Measurements from ENCODE around the gene CALR. TPM values are rescaled to one million over a fixed set of nuclear protein-coding genes. Genes with fewer than 3 reads are reported as not detected.

The CALR gene
- total RNA-seq, 1 experiment from 2014 or later: 1,088 TPM

GRCh38 chr19:12983091-12983490, 44.7 kb downstream of the CALR start:
- H3K4me3 Mint-ChIP-seq: no peak overlapping the region
- POLR2A ChIA-PET: no interaction called here

GRCh38 chr19:12983542-12984142, 45.2 kb downstream of the CALR start:
- Mint-ChIP-seq H3K27me3 (ENCODE audit: low read depth) (peaks cover 39% of the 10 kb centered on the region), H3K4me3 (no peak overlapping the region), H3K27ac (no peak overlapping the region), H3K36me3 (no peaks in the 10 kb centered on the region), H3K9me3 (no peaks in the 10 kb centered on the region), H3K4me1 (peaks cover 6% of the 10 kb centered on the region; the same call in 1 of the 2 replicates)
- TF ChIP-seq, protein P1, sequence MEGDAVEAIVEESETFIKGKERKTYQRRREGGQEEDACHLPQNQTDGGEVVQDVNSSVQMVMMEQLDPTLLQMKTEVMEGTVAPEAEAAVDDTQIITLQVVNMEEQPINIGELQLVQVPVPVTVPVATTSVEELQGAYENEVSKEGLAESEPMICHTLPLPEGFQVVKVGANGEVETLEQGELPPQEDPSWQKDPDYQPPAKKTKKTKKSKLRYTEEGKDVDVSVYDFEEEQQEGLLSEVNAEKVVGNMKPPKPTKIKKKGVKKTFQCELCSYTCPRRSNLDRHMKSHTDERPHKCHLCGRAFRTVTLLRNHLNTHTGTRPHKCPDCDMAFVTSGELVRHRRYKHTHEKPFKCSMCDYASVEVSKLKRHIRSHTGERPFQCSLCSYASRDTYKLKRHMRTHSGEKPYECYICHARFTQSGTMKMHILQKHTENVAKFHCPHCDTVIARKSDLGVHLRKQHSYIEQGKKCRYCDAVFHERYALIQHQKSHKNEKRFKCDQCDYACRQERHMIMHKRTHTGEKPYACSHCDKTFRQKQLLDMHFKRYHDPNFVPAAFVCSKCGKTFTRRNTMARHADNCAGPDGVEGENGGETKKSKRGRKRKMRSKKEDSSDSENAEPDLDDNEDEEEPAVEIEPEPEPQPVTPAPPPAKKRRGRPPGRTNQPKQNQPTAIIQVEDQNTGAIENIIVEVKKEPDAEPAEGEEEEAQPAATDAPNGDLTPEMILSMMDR (IDR thresholded peaks at IDR 0.05): peak; percentile 94
- TF ChIP-seq, protein P2, sequence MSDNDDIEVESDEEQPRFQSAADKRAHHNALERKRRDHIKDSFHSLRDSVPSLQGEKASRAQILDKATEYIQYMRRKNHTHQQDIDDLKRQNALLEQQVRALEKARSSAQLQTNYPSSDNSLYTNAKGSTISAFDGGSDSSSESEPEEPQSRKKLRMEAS (CRISPR knock-in tag; IDR thresholded peaks at IDR 0.05): peak; percentile 6; the same call in 1 of the 2 replicates
- TF ChIP-seq ESRRA (CRISPR knock-in tag; IDR thresholded peaks at IDR 0.05; ENCODE audit: borderline replicate concordance) (no peak), EMX1 (CRISPR knock-in tag; IDR thresholded peaks at IDR 0.05) (peak; percentile 42; the same call in 1 of the 2 replicates), GABPB1 (CRISPR knock-in tag; IDR thresholded peaks at IDR 0.05) (peak; percentile 97), ZSCAN18 (CRISPR knock-in tag; IDR thresholded peaks at IDR 0.05) (0 out of 2 replicates have a peak, but pooled peaks have one; percentile 38), ZNF416 (CRISPR knock-in tag; IDR thresholded peaks at IDR 0.05) (0 out of 2 replicates have a peak, but pooled peaks have one; percentile 57), SP1 (CRISPR knock-in tag; conservative IDR thresholded peaks at IDR 0.05) (peak; percentile 37; the same call in 1 of the 2 replicates)
- TF ChIP-seq, protein P3, sequence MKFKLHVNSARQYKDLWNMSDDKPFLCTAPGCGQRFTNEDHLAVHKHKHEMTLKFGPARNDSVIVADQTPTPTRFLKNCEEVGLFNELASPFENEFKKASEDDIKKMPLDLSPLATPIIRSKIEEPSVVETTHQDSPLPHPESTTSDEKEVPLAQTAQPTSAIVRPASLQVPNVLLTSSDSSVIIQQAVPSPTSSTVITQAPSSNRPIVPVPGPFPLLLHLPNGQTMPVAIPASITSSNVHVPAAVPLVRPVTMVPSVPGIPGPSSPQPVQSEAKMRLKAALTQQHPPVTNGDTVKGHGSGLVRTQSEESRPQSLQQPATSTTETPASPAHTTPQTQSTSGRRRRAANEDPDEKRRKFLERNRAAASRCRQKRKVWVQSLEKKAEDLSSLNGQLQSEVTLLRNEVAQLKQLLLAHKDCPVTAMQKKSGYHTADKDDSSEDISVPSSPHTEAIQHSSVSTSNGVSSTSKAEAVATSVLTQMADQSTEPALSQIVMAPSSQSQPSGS (CRISPR knock-in tag; IDR thresholded peaks at IDR 0.05; ENCODE audit: borderline replicate concordance, low read depth): no peak
- TF ChIP-seq, protein P4, sequence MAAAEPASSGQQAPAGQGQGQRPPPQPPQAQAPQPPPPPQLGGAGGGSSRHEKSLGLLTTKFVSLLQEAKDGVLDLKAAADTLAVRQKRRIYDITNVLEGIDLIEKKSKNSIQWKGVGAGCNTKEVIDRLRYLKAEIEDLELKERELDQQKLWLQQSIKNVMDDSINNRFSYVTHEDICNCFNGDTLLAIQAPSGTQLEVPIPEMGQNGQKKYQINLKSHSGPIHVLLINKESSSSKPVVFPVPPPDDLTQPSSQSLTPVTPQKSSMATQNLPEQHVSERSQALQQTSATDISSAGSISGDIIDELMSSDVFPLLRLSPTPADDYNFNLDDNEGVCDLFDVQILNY (CRISPR knock-in tag; IDR thresholded peaks at IDR 0.05): peak; percentile 87; the same call in 1 of the 2 replicates
- TF ChIP-seq, protein P5, sequence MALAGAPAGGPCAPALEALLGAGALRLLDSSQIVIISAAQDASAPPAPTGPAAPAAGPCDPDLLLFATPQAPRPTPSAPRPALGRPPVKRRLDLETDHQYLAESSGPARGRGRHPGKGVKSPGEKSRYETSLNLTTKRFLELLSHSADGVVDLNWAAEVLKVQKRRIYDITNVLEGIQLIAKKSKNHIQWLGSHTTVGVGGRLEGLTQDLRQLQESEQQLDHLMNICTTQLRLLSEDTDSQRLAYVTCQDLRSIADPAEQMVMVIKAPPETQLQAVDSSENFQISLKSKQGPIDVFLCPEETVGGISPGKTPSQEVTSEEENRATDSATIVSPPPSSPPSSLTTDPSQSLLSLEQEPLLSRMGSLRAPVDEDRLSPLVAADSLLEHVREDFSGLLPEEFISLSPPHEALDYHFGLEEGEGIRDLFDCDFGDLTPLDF (CRISPR knock-in tag; IDR thresholded peaks at IDR 0.05): no peak
- TF ChIP-seq, protein P6, sequence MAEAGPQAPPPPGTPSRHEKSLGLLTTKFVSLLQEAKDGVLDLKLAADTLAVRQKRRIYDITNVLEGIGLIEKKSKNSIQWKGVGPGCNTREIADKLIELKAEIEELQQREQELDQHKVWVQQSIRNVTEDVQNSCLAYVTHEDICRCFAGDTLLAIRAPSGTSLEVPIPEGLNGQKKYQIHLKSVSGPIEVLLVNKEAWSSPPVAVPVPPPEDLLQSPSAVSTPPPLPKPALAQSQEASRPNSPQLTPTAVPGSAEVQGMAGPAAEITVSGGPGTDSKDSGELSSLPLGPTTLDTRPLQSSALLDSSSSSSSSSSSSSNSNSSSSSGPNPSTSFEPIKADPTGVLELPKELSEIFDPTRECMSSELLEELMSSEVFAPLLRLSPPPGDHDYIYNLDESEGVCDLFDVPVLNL (CRISPR knock-in tag; IDR thresholded peaks at IDR 0.05; ENCODE audit: borderline replicate concordance, low read depth): 0 out of 2 replicates have a peak, but pooled peaks have one; percentile 47
- peak; percentile 81 for DNase-seq (ENCODE audit: low spot score)
- ChIA-PET CTCF (interaction anchor here (0.5 to 4.6 kb wide), 14 partner anchors 18 to 178 kb away, joined by 3 to 66 read pairs (median 4); no protein-coding TSS in a partner anchor), POLR2A (no interaction called here)
- peak; percentile 76 for ATAC-seq

More at GRCh38 chr19:12983091-12983490, 44.7 kb downstream of the CALR start:
- TF ChIP-seq JUN (CRISPR knock-in tag; IDR thresholded peaks at IDR 0.05): no peak
- no peak for TF ChIP-seq GABPB1 (CRISPR knock-in tag; IDR thresholded peaks at IDR 0.05)
- TF ChIP-seq, protein P7, sequence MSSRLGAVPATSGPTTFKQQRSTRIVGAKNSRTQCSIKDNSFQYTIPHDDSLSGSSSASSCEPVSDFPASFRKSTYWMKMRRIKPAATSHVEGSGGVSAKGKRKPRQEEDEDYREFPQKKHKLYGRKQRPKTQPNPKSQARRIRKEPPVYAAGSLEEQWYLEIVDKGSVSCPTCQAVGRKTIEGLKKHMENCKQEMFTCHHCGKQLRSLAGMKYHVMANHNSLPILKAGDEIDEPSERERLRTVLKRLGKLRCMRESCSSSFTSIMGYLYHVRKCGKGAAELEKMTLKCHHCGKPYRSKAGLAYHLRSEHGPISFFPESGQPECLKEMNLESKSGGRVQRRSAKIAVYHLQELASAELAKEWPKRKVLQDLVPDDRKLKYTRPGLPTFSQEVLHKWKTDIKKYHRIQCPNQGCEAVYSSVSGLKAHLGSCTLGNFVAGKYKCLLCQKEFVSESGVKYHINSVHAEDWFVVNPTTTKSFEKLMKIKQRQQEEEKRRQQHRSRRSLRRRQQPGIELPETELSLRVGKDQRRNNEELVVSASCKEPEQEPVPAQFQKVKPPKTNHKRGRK (CRISPR knock-in tag; IDR thresholded peaks at IDR 0.05; ENCODE audit: borderline replicate concordance): 0 out of 2 replicates have a peak, but pooled peaks have one; percentile 60
- peaks cover 39% of the 10 kb centered on the region for H3K27me3 Mint-ChIP-seq (ENCODE audit: low read depth)
- H3K4me1 Mint-ChIP-seq: peaks cover 6% of the 10 kb centered on the region; the same call in 1 of the 2 replicates
- CTCF ChIA-PET: interaction anchor here (0.6 to 4.6 kb wide), 9 partner anchors 22 to 179 kb away, joined by 3 to 66 read pairs (median 6); no protein-coding TSS in a partner anchor
- no peaks in the 10 kb centered on the region for H3K9me3 Mint-ChIP-seq
- ATAC-seq (no peak), DNase-seq (ENCODE audit: low spot score) (no peak)
- H3K36me3 Mint-ChIP-seq: no peaks in the 10 kb centered on the region
- H3K27ac Mint-ChIP-seq: no peak overlapping the region
